GM12891 (cell line): ENCODE results near the gene USP40.

Source experiments
- PAX5 ChIP-seq: IDR thresholded peaks from 2 replicates; pipeline ENCODE4 v1.6.1; 2011; ENCODE audit warnings: low read length, moderate library complexity, mild to moderate bottlenecking; ENCODE audit not compliant: insufficient read depth, severe bottlenecking
- POLR2A ChIP-seq: IDR thresholded peaks from 2 replicates; pipeline ENCODE4 v1.6.1; 2011; ENCODE audit warnings: low read depth, low read length, control low read depth
- POLR2AphosphoS5 ChIP-seq: IDR thresholded peaks from 2 replicates; pipeline ENCODE4 v1.6.1; 2011; ENCODE audit warnings: low read depth, low read length, control low read depth
- POU2F2 ChIP-seq: IDR thresholded peaks from 2 replicates; pipeline ENCODE4 v1.6.1; 2011; ENCODE audit warnings: low read depth, mild to moderate bottlenecking, control low read depth, low read length, moderate library complexity
- SPI1 ChIP-seq: IDR thresholded peaks from 2 replicates; pipeline ENCODE4 v1.6.1; 2011; ENCODE audit warnings: low read depth, low read length, control low read depth
- TAF1 ChIP-seq: IDR thresholded peaks from 2 replicates; pipeline ENCODE4 v1.6.1; 2011; ENCODE audit warnings: low read depth, low read length, control low read depth

GRCh38 chr2:233441161-233442027, 125.2 kb downstream of the USP40 start:
- no peak for TF ChIP-seq POLR2AphosphoS5
- TF ChIP-seq POLR2A, result no peak
- no peak for TF ChIP-seq TAF1
- no peak for TF ChIP-seq PAX5
- no peak for TF ChIP-seq POU2F2
- TF ChIP-seq SPI1, result no peak
